Type B pancreatic cell (in vitro differentiated cells): ENCODE data around the gene TPX2. TPM values are rescaled to one million over a fixed set of nuclear protein-coding genes. Genes with fewer than 3 reads are reported as not detected.
"Not testable (repeated sequence)": the region's sequence is repeated elsewhere in the genome, so short reads cannot be mapped to it uniquely, and the experiment has no call there.

Experiments used
- DNase-seq: peaks from one replicate; pipeline ENCODE4 v3.0.0; 2021; ENCODE audit warnings: mixed read lengths; ENCODE audit not compliant: unreplicated experiment; ENCODE audit errors: extremely low spot score
- H3K27ac Mint-ChIP-seq: 2 replicates; pipeline ENCODE4 v1.8.0; 2021; ENCODE audit warnings: mild to moderate bottlenecking, mixed read lengths
- H3K27me3 Mint-ChIP-seq: 2 replicates; pipeline ENCODE4 v1.8.0; 2021; ENCODE audit warnings: mixed read lengths
- H3K36me3 Mint-ChIP-seq: 2 replicates; pipeline ENCODE4 v1.8.0; 2021; ENCODE audit warnings: mixed read lengths
- H3K4me1 Mint-ChIP-seq: one replicate; pipeline ENCODE4 v1.8.0; 2021; ENCODE audit warnings: mixed read lengths; ENCODE audit not compliant: unreplicated experiment
- H3K4me3 Mint-ChIP-seq: 2 replicates; pipeline ENCODE4 v1.8.0; 2021; ENCODE audit warnings: mild to moderate bottlenecking, mixed read lengths
- H3K9me3 Mint-ChIP-seq: 2 replicates; pipeline ENCODE4 v1.8.0; 2021; ENCODE audit warnings: mixed read lengths
- CTCF ChIP-seq: fragments of 200-600 bp; sonication (generic); conservative IDR thresholded peaks from 2 replicates; pipeline ENCODE4 v1.5.0; 2021; ENCODE audit warnings: antibody characterized with exemption, mild to moderate bottlenecking
- total RNA-seq: library from RNA; stranded (reverse); gene quantifications from 2 replicates; pipeline ENCODE4 v1.2.1, GENCODE V29; 2021; ENCODE audit warnings: low replicate concordance

The TPX2 gene
- total RNA-seq, 1 donor from 2014 or later = 130 TPM

GRCh38 chr20:31827059-31827458 is 88.0 kb downstream of the TPX2 start:
- Mint-ChIP-seq H3K27me3 (peaks cover 3% of the 10 kb centered on the region), H3K36me3 (no peaks in the 10 kb centered on the region), H3K4me3 (no peak overlapping the region), H3K9me3 (no peaks in the 10 kb centered on the region), H3K27ac (no peak overlapping the region), H3K4me1 (peaks cover 6% of the 10 kb centered on the region)
- no peak for DNase-seq
- no peak for TF ChIP-seq CTCF

- H3K4me3 Mint-ChIP-seq, H3K9me3 Mint-ChIP-seq, H3K36me3 Mint-ChIP-seq, H3K27me3 Mint-ChIP-seq, H3K4me1 Mint-ChIP-seq, H3K27ac Mint-ChIP-seq, DNase-seq: not testable (repeated sequence)
Measured at GRCh38 chr20:31828016-31828415, 88.9 kb downstream of the TPX2 start.

- Mint-ChIP-seq H3K27ac (no peak overlapping the region), H3K36me3 (no peaks in the 10 kb centered on the region), H3K9me3 (no peaks in the 10 kb centered on the region), H3K27me3 (no peaks in the 10 kb centered on the region), H3K4me3 (no peak overlapping the region), H3K4me1 (peaks cover 8% of the 10 kb centered on the region)
- TF ChIP-seq CTCF = no peak
- no peak for DNase-seq
Measured at GRCh38 chr20:31829731-31830130, 90.6 kb downstream of the TPX2 start.

GRCh38 chr20:31830406-31830981 is 91.4 kb downstream of the TPX2 start:
- Mint-ChIP-seq H3K36me3 (no peaks in the 10 kb centered on the region), H3K27ac (no peak overlapping the region), H3K4me1 (peaks cover 16% of the 10 kb centered on the region), H3K4me3 (no peak overlapping the region), H3K27me3 (no peaks in the 10 kb centered on the region), H3K9me3 (no peaks in the 10 kb centered on the region)
- peak; percentile 68 for DNase-seq
- no peak for TF ChIP-seq CTCF

- no peaks in the 10 kb centered on the region for H3K27me3 Mint-ChIP-seq
- no peaks in the 10 kb centered on the region for H3K36me3 Mint-ChIP-seq
- no peak overlapping the region for H3K4me3 Mint-ChIP-seq
- no peak for DNase-seq
- peaks cover 20% of the 10 kb centered on the region for H3K4me1 Mint-ChIP-seq
- TF ChIP-seq CTCF = no peak
- no peak overlapping the region for H3K27ac Mint-ChIP-seq
- no peaks in the 10 kb centered on the region for H3K9me3 Mint-ChIP-seq
Measured at GRCh38 chr20:31831211-31831610, 92.1 kb downstream of the TPX2 start.

GRCh38 chr20:31831771-31832306 is 92.7 kb downstream of the TPX2 start:
- no peak for DNase-seq
- no peak overlapping the region for H3K4me3 Mint-ChIP-seq
- no peaks in the 10 kb centered on the region for H3K36me3 Mint-ChIP-seq
- TF ChIP-seq CTCF = no peak
- no peak overlapping the region for H3K27ac Mint-ChIP-seq
- no peaks in the 10 kb centered on the region for H3K9me3 Mint-ChIP-seq
- H3K27me3 Mint-ChIP-seq = no peaks in the 10 kb centered on the region
- peaks cover 22% of the 10 kb centered on the region for H3K4me1 Mint-ChIP-seq
